ENCODE measurements around the gene SRSF6.
A peak's percentile ranks its signal among the peaks of the same experiment; 100 is the strongest.
"Not testable (repeated sequence)": the region's sequence is repeated elsewhere in the genome, so short reads cannot be mapped to it uniquely, and the experiment has no call there.

The SRSF6 gene

DNA sequence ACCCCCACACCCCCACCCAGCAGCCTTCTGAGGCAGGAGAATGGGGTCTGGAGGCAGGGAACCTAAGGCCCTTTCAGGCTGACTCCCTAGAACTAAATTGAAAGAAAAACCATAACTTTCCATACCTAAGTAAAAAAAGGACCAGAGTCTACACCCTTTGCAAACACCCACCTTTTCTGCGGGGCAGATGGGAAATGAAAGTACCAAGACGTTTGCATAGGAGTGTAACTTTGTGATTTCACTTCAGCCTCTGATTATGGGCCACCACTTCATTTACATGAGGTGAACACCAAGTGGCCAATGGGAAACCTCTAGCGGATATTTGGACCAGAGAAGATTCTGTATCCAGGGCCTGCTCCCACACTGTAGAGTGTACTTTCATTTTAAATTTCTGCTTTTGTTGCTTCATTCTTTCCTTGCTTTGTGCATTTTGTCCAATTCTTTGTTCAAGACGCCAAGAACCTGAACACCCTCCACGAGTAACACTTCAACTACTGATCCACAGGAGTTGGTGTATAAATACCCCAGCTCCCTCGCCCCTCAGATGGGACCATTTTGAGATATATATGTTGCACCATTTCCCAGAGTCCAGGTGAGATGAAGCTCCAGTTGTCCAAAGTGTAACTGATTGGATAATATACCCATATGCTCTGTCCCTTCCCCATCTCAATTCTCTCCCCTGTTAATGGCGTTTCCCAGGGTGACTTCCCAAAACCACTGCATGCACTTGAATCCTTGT is 18.9 kb upstream of the SRSF6 start:
- no peak for DNase-seq
- no peaks in the 10 kb centered on the region for H3K9me3 Mint-ChIP-seq
- ATAC-seq: no peak
- no peak overlapping the region for H3K4me3 Mint-ChIP-seq
- H3K36me3 Mint-ChIP-seq (ENCODE audit: low read depth): no peaks in the 10 kb centered on the region
- no peaks in the 10 kb centered on the region for H3K4me1 Mint-ChIP-seq
- H3K27ac Mint-ChIP-seq: no peak overlapping the region
- H3K27me3 Mint-ChIP-seq: peaks cover 10% of the 10 kb centered on the region

DNA sequence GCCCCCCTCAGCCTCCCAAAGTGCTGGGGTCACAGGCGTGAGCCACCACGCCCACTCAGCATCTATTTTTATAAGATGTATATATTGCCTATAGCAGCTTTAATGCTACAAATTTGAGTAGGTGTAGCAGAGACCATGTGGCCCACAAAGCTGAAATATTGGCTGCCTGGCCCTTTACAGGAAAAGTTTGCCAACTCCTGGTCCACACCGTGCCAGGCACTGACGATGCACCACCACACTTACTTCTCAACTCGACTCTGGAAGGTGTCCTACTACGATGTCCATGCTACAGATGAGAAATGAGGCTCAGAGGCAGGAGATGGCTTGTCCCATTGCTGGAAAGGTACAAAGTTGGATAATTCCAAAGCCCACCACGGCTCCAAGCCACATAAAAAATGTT is 17.2 kb upstream of the SRSF6 start:
- Mint-ChIP-seq H3K27ac (no peak overlapping the region), H3K36me3 (ENCODE audit: low read depth) (no peaks in the 10 kb centered on the region), H3K4me1 (no peaks in the 10 kb centered on the region), H3K9me3 (no peaks in the 10 kb centered on the region), H3K4me3 (no peak overlapping the region), H3K27me3 (peaks cover 15% of the 10 kb centered on the region)
- no peak for DNase-seq
- ATAC-seq: no peak

DNA sequence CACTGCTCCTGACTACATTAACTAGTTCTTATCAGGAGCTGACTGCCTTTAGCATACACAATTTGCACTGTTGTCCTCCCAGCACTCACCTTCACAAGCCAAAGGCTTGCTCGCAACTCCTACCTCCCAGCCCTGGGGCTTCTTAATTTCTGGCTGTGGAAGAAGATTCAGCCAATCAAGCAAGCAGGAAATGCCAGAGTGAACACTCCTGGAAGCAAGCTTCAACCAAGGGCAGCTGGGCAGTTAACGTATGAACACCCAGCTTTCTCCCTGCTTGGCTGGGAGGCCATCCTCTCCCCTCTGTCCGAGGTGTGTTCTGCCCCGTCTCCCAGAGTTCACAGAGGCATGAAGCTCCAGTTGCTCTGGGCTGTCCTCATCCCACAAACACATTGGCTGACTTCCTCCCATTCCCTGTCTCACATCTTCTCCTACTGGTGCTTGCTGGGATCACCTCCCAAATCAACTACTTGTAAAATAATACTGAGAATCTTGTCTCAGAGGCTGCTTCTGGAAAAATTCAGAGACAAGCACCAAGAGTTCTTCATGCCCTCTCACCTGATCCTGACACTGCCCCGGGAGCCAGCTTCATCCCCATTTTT is 15.3 kb upstream of the SRSF6 start:
- ATAC-seq: no peak
- H3K27me3 Mint-ChIP-seq: peaks cover 17% of the 10 kb centered on the region

DNA sequence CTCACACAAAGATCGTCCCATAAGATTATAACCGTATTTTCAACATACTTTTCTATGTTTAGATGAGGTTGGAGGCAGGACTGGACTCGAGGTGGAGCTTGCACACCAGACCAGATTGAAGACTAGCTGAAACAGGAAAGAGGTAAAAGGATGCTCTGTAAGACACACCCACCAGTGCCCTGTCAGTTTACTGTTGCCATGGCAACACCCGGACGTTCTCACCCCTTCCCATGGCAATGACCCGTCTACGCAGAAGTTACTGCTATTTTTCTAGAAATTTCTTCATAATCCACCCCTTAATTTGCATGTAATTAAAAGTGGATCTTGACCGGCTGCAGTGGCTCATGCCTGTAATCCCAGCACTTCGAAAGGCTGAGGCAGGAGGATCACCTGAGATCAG is 13.6 kb upstream of the SRSF6 start:
- Mint-ChIP-seq H3K27me3 (peaks cover 25% of the 10 kb centered on the region), H3K4me1 (no peaks in the 10 kb centered on the region), H3K9me3 (no peaks in the 10 kb centered on the region), H3K4me3 (no peak overlapping the region), H3K27ac (no peak overlapping the region), H3K36me3 (ENCODE audit: low read depth) (no peaks in the 10 kb centered on the region)
- DNase-seq (no peak), ATAC-seq (no peak)

More for the DNA sequence above, 15.3 kb upstream of the SRSF6 start:
- H3K36me3 Mint-ChIP-seq (ENCODE audit: low read depth): no peaks in the 10 kb centered on the region
- no peak overlapping the region for H3K27ac Mint-ChIP-seq
- H3K4me1 Mint-ChIP-seq: no peaks in the 10 kb centered on the region
- no peak for DNase-seq
- no peaks in the 10 kb centered on the region for H3K9me3 Mint-ChIP-seq
- H3K4me3 Mint-ChIP-seq: no peak overlapping the region

DNA sequence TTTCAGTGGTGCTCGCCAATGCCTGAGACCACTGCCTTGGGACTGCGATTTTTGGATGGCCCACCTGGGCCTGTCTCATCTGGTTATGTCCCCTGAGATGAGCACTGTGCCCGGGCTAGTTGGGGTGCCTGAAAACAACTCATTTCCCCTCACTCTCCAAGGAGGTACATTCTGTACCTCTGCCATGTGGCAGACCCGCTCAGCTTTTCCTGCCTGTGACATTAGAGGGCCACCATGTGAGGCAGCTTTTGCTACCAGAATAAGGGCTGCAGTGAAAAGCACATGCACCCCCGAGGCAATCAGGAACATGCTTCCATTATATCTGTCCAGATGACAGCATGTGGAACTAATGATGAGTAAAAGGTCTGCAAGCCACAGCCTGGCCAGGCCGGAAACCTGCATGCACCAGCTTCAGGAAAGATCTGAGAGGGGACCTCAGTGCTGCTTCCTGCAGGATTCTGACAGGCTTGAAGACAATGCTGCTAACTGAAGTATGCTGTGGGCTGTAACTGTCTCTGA is 11.3 kb upstream of the SRSF6 start:
- no peaks in the 10 kb centered on the region for H3K36me3 Mint-ChIP-seq (ENCODE audit: low read depth)
- H3K27ac Mint-ChIP-seq: no peak overlapping the region
- H3K4me3 Mint-ChIP-seq: no peak overlapping the region

DNA sequence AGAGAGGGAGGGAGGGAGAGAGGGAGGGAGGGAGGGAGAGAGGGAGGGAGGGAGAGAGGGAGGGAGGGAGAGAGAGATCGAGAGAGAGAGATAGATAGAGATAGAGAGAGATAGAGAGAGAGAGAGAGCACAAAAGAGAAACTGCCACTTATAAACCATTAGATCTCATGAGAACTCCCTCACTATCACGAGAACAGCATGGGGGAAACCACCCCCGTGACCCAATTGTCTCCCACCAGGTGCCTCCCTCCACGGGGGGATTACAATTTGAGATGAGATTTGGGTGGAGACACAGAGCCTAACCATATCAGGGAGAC is 9.3 kb upstream of the SRSF6 start:
- H3K27me3 Mint-ChIP-seq: peaks cover 40% of the 10 kb centered on the region
- not testable (repeated sequence) for H3K36me3 Mint-ChIP-seq (ENCODE audit: low read depth); H3K9me3 Mint-ChIP-seq; ATAC-seq; H3K4me3 Mint-ChIP-seq; H3K27ac Mint-ChIP-seq; H3K4me1 Mint-ChIP-seq; DNase-seq

More for the DNA sequence above, 11.3 kb upstream of the SRSF6 start:
- H3K27me3 Mint-ChIP-seq: peaks cover 39% of the 10 kb centered on the region
- no peaks in the 10 kb centered on the region for H3K4me1 Mint-ChIP-seq
- DNase-seq (no peak), ATAC-seq (peak; percentile 33)
- H3K9me3 Mint-ChIP-seq: no peaks in the 10 kb centered on the region

DNA sequence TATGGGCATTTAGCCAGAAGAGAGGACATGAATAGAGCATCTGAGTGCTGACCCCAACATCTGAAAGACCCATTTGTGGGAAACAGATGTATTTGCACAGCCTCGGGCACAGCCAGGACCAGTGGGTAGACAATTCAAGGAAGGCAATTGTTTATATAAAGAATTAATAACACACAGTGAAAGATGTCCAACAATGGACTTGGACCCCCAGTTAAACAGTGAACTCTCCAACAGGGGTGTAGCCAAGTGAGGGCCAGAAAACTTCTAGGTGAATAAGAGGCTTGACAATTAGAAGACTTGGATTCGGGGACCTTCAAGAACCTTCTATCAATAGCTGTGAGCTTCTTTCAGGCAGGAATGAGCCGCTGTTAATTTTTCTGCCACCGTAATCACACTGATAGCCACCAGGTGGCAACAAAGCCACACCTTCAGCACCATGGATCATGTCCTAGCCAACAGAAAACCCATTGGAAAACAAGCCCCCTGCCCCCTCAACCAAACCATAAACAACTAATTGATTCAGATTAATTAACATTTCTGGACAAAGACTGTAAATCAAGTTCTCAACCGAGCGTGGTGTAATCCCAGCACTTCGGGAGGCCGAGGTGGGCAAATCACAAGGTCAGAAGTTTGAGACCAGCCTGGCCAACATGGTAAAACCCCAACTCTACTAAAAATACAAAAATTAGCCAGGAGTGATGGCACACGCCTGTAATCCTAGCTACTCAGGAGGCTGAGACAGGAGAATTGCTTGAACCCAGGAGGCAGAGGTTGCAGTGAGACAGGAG is 8.8 kb upstream of the SRSF6 start:
- Mint-ChIP-seq H3K27me3 (peaks cover 39% of the 10 kb centered on the region), H3K27ac (no peak overlapping the region), H3K9me3 (no peaks in the 10 kb centered on the region), H3K4me1 (no peaks in the 10 kb centered on the region), H3K36me3 (ENCODE audit: low read depth) (no peaks in the 10 kb centered on the region), H3K4me3 (no peak overlapping the region)
- no peak for ATAC-seq
- peak; percentile 31 for DNase-seq

DNA sequence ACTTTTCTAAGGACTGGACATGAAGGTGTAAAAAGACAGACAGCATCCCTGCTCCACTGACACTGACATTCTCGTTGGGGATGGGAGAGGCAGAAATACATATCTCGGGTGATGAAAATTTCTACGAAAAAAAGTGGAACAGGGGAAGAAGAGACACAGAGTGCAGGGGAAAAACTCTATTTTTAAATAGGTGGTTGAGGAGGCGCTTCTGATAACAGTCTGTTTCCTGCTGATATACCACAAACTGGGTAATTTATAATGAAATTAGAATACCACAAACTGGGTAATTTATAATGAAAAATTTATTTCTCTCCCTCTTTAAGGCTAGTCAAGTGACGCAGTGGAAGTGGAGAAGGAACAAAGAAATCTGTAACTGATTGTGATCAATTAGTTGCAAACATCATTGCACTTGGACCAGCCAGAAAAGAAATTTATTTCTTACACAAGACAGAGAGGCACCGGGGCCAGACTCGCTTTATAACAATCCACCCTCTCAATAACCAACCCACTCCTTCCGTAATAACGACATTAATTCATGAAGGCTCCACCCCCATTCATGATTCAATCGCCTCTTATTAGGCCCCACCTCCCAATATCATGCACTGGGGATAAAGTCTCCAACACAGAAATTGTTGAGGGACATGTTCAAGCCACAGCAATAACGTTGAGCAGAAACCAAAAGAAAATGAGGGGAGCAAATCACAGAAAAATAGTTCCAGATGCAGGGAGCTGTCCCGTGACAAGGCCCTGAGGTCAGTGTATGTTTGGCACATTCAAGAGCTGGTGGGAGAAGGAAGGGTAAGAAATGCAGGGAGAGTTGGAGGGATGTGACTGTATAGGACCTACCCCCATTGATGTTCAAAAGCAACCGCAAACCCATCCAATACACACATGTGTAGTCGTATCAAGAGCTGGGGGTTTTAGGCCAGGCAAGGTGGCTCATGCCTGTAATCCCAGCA is 6.6 kb upstream of the SRSF6 start:
- no peak overlapping the region for H3K27ac Mint-ChIP-seq

DNA sequence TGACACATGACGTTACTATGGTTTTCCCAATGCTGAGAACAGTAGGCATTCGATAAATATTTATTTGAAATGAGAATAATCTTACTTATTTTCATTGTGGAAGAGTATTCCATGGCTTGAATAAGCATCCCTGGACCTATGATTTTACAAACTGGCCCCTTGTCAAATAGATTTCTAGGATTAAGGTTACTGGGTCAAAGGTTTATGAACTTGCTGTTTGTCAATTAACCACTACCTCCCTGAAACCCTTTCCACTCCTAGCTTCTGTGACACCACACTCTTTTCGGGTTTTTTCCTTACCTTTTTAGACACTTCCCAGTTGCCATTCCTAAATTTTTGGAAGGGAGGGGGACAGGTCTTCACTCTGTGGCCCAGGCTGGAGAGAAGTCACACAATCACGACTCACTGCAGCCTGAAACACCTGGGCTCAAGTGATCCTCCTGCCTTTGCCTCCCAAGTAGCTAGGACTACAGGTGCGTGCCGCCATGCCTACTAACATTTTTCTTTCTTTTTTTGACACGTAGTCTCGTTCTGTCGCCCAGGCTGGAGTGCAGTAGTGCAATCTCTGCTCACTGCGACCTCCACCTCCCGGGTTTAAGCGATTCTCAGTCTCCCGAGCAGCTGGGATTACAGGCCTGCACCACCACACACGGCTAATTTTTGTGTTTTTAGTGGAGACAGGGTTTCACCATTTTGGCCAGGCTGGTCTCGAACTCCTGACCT is 5.1 kb upstream of the SRSF6 start:
- no peak overlapping the region for H3K27ac Mint-ChIP-seq
- ATAC-seq (no peak), DNase-seq (no peak)
- no peaks in the 10 kb centered on the region for H3K36me3 Mint-ChIP-seq (ENCODE audit: low read depth)
- peaks cover 40% of the 10 kb centered on the region for H3K27me3 Mint-ChIP-seq
- no peak overlapping the region for H3K4me3 Mint-ChIP-seq
- H3K9me3 Mint-ChIP-seq: no peaks in the 10 kb centered on the region
- peaks cover 7% of the 10 kb centered on the region for H3K4me1 Mint-ChIP-seq

More for the DNA sequence above, 6.6 kb upstream of the SRSF6 start:
- Mint-ChIP-seq H3K9me3 (no peaks in the 10 kb centered on the region), H3K4me3 (no peak overlapping the region), H3K36me3 (ENCODE audit: low read depth) (no peaks in the 10 kb centered on the region), H3K27me3 (peaks cover 43% of the 10 kb centered on the region), H3K4me1 (no peaks in the 10 kb centered on the region)
- ATAC-seq (no peak), DNase-seq (no peak)

DNA sequence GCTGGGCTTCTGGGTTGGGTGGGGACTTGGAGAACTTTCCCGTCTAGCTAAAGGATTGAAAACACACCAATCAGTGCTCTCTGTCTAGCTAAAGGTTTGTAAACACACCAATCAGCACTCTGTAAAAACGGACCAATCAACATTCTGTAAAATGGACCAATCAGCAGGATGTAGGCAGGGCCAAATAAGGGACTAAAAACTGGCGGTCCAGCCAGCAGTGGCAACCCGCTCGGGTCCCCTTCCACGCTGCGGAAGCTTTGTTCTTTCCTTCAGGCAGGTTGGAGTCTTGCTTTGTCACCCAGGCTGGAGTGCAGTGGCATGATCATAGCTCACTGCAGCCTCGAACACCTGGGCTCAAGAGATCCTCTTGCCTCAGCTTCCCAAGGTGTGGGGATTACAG is 1.4 kb upstream of the SRSF6 start:
- Mint-ChIP-seq H3K4me3 (peak overlapping the region; percentile 90), H3K4me1 (peaks cover 26% of the 10 kb centered on the region), H3K27ac (peak overlapping the region; percentile 99), H3K27me3 (peaks cover 17% of the 10 kb centered on the region), H3K36me3 (ENCODE audit: low read depth) (peaks cover 26% of the 10 kb centered on the region)
- not testable (repeated sequence) for H3K9me3 Mint-ChIP-seq, ATAC-seq, DNase-seq

DNA sequence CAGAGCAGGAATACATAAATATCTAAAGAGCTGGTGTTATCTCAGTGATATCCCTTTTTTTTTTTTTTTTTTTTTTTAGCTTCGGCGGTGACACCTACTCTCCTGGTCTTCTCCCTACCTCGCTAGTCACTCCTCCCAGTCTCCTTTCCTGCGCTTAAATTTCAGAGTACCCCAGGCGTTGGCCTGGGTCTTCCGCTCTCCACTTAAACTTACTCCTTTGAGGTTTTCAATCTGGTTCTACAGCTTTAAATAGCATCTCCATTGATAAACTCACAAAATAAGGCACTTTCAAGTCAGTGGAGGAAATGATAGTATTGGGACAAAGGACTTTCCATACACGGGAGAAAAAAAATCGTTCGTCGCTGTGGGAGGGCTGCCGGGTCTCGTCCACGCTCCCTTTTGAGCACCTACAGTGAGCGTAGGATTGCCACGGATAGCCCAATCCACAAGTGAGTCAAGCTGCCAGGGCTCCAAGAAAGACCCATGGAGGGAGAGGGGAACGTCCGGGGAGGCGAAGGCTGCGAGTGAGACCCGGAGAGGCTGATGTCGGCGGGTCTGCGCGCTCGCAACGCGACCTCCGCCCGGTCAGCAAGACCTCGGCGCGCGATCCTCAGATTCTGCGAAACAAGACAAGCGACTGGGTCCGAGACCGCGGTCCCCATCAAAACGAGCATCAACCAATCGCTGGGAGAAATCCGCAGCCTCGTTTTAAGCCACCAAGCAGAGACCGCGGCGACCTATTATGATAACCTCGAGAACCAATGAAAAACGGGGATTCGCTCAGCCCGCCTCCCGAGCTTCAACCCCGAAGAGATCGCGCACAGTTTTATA is 672 bp upstream of the SRSF6 start:
- peaks cover 32% of the 10 kb centered on the region for H3K36me3 Mint-ChIP-seq (ENCODE audit: low read depth)
- H3K9me3 Mint-ChIP-seq: no peaks in the 10 kb centered on the region
- peaks cover 32% of the 10 kb centered on the region for H3K4me1 Mint-ChIP-seq
- H3K4me3 Mint-ChIP-seq: peak overlapping the region; percentile 90
- H3K27ac Mint-ChIP-seq: peak overlapping the region; percentile 99
- DNase-seq (peak; percentile 80), ATAC-seq (peak; percentile 83)
- H3K27me3 Mint-ChIP-seq: peaks cover 14% of the 10 kb centered on the region

DNA sequence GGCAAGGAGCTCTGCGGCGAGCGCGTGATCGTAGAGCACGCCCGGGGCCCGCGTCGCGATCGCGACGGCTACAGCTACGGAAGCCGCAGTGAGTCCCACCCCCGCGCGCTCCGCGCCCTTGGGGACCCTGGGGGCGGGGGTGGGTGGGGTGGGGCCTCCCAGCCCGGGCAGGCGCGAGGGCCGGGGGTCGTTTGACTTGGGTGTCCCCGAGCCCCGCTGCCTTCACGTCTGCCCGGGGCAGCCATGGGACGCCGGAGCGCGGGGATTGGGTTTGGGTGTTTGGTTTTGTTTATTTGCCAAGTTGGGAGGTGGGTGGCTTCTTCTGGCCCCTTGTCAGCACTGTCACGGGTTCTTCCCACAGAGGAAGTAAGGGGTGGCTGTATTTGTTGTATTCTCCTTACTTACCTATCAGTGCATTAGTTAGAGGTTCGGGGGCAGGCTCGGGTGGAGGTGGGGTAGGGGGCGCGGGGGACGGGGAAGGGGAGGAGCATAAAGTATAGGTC is 777 bp downstream of the SRSF6 start:
- H3K27ac Mint-ChIP-seq: peak overlapping the region; percentile 99
- DNase-seq (no peak), ATAC-seq (no peak)
- peaks cover 11% of the 10 kb centered on the region for H3K27me3 Mint-ChIP-seq
- H3K36me3 Mint-ChIP-seq (ENCODE audit: low read depth): peaks cover 46% of the 10 kb centered on the region
- peaks cover 39% of the 10 kb centered on the region for H3K4me1 Mint-ChIP-seq
- H3K4me3 Mint-ChIP-seq: peak overlapping the region; percentile 90
- no peaks in the 10 kb centered on the region for H3K9me3 Mint-ChIP-seq
